Frontal cortex (tissue), 4 donors: Measurements from ENCODE around the gene CIZ1. TPM values are rescaled to one million over a fixed set of nuclear protein-coding genes. Genes with fewer than 3 reads are reported as not detected.
A peak's percentile ranks its signal among the peaks of the same experiment; 100 is the strongest.

ENCODE experiments used
- DNase-seq, 2 donors: peaks; one replicate each; pipeline ENCODE4 v3.0.0; 2012; ENCODE audit warnings: low spot score in 2 of 2
- FAIRE-seq: peaks from 2 replicates; lab custom pipeline; 2012; peaks lifted over from hg19 to GRCh38; lab: Jason Lieb, UNC
- total RNA-seq: library from RNA; depleted of rRNA; stranded (reverse); fragments of >200 nt; gene quantifications from one replicate; pipeline ENCODE4 v1.2.3, GENCODE V29; 2014
- donor health status: control.
- donor health status: control.
- donor health status: control.

CIZ1 gene
- total RNA-seq, 1 donor from 2014 or later = 15.9 TPM

DNA sequence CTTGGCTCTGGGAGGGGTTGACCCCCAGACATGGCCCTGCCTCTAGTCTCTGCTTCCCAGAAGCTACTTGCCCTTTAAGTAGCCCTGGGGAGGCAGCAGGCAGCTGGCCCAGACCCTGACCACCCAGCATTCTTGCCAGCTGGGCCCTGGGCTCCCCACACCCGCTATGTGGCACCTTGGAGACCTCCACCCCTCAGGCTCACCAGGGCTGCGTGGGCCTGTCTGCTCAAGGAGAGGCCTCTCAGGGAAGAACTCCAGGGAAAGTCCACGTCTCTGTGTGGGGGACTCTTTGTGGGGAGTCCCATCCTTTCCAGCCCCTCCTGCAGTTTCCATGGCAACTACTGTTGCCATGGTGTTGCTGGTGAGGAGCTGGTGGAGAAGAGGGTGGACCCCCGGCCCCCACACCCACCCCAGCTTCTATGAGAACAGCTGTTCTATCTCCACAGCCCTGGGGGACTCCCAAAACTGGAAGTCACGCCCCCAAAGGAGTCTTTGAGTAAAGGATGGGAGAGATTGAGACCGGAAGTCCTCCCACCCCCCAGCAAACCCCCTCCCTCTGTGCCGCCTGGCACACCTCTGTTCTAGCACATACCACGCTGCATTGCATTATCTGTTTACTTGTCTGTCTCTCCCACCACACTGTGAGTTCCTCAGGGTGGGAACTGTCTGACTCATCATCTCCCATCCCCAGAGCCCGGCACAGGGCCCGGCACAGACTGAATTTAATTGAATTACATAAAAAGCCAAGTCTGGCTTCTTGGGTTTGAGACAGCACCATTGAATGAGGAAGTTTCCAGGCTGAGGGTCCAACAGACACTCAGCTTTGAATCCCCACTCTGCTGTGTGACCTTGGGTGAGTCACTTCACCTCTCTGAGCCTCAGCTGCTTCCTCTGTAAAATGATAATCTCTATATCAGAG is 24.4 kb upstream of the CIZ1 start:
- FAIRE-seq (no peak), DNase-seq (no peak)

- no peak for DNase-seq
- FAIRE-seq = no peak
Measured at GRCh38 chr9:128214571-128215490, 23.5 kb upstream of the CIZ1 start.

GRCh38 chr9:128213746-128214497 is 22.6 kb upstream of the CIZ1 start:
- FAIRE-seq = no peak
- no peak for DNase-seq

- FAIRE-seq (no peak), DNase-seq (no peak)
Measured at GRCh38 chr9:128211981-128212281, 20.6 kb upstream of the CIZ1 start.

GRCh38 chr9:128211186-128211980 is 20.0 kb upstream of the CIZ1 start:
- no peak for FAIRE-seq
- DNase-seq = no peak

- FAIRE-seq (no peak), DNase-seq (no peak)
Measured at GRCh38 chr9:128208946-128209669, 17.7 kb upstream of the CIZ1 start.

GRCh38 chr9:128208386-128208785 is 17.0 kb upstream of the CIZ1 start:
- no peak for FAIRE-seq
- no peak for DNase-seq

DNA sequence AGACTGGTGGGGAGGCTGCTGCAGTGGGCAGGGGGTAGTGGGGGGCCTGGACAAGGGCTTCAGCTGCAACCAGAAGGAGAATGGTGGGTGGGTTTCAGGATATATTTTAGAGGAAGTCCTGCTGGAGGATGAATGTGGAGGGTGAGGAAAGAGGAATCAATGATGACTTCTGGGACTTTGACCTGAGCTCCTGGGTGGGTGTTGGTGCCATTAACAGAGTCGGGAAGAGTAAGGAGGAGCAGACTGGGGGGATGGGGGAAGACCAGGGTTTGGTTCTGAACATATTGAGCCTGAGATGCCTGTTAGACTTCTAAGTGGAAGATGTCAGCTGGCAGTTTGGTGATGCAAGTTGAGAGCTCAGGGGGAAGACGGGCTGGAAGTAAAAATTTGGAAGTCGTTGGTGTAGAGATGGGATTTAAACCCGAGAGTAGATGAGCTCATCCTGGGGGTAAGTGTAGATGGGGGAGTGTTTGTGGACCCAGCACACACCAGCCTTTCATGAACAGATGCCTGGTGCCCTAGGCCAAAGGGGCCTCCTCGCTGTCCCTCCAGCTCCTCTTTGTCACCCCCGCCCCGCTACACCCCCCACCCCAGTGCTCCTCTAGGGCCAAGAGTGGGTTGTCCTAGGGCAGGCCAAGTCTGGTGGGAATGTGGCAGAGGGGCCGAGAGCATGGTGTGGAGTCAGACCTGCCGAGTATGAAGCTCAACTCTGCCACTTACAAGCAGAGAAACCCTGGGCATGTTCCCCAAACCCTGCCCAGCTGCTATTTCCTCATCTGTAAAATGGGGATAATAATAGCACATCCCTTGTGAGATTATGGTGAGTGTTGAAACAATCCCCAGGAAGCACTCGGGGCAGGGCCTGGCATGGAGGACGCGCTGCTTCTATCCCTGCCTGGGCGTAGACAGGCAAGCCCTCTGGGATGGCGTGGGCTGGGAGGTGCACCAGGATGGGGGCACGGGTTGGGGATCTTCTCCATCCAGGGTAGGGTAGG is 15.8 kb upstream of the CIZ1 start:
- FAIRE-seq (no peak), DNase-seq (no peak)

- FAIRE-seq = no peak
Measured at GRCh38 chr9:128206484-128206883, 15.1 kb upstream of the CIZ1 start.

GRCh38 chr9:128205296-128205944 is 14.0 kb upstream of the CIZ1 start:
- DNase-seq (no peak), FAIRE-seq (no peak)

More at GRCh38 chr9:128206484-128206883, 15.1 kb upstream of the CIZ1 start:
- no peak for DNase-seq

DNA sequence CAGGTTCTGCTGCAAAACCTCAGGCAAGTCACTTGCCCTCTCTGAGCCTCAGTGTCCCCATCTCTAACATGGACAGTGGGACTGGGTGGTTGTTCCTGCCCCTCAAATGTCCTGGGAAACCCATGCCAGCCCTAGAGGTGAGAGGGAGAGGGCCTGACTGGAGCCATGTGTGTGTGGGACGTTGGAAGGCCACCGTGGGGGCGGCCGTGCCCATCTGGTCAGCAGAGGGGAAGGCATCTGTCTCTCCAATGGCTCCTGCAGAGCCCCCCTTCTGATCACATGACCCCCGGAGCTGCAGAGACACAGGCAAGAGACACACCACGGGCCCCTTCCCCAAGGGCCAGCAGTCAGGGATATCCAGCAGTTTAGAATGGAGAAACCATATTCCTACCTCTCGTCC is 13.5 kb upstream of the CIZ1 start:
- no peak for FAIRE-seq
- DNase-seq = no peak

GRCh38 chr9:128203707-128204551 is 12.6 kb upstream of the CIZ1 start:
- DNase-seq = peak; percentile 54 to 60
- no peak for FAIRE-seq

DNA sequence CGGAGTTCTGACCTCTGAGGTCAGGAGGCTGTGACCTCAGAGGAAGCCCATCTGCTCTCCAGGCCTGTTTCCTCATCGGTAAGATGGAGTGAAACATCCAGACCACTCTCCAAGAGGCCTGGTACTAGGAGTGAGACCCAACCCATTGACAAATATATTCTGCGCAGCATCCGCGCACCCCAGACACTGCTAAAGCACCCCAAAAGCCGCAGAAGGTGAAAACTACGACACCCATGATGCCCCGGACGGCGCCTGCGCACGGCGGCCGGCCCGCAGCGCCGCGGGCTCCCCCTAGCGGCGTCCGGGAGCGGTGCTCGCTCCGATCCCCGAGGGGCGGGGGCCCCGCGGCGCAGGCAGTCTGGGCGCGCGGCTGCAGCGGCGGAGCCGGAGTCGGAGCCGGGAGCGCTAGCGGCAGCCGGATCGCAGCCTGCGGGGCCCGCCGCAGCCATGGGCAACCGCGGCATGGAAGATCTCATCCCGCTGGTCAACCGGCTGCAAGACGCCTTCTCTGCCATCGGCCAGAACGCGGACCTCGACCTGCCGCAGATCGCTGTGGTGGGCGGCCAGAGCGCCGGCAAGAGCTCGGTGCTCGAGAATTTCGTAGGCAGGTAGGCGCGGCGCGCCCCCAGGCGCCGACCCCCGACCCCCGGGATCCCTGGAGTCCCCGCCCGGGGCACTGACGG is 11.8 kb upstream of the CIZ1 start, which contains the start of gene DNM1:
Gene DNM1, plus strand, starts transcription at position 356 of the 683 bp plus-strand sequence. Its CDS starts 92 bp downstream, at position 448.
- FAIRE-seq (no peak), DNase-seq (peak; percentile 97 to 98)

- DNase-seq (no peak), FAIRE-seq (no peak)
Measured at GRCh38 chr9:128202648-128203023, 11.3 kb upstream of the CIZ1 start.
